OCI-LY1 (cell line): ENCODE measurements around the gene HERPUD1.

Experiments
- H2AFZ ChIP-seq: fragments of 200-600 bp; sonication (generic), shearing (Covaris generic); 2 replicates; pipeline ENCODE4 v1.6.0; 2014; ENCODE audit warnings: antibody characterized with exemption, mild to moderate bottlenecking, low read length
- H3F3A ChIP-seq: fragments of 200-600 bp; sonication (generic), shearing (Covaris generic); 2 replicates; pipeline ENCODE4 v1.6.0; 2014; ENCODE audit warnings: mild to moderate bottlenecking, antibody characterized with exemption, low read length, moderate library complexity; ENCODE audit not compliant: insufficient read depth
- H3K27ac ChIP-seq: fragments of 200-600 bp; sonication (generic); 2 replicates; pipeline ENCODE4 v1.5.1; 2014; ENCODE audit warnings: low read length, mixed run types, mild to moderate bottlenecking, low read depth; ENCODE audit not compliant: poor library complexity, severe bottlenecking
- H3K27me3 ChIP-seq: fragments of 200-600 bp; sonication (generic); 2 replicates; pipeline ENCODE4 v1.6.0; 2014; ENCODE audit warnings: antibody characterized with exemption, mild to moderate bottlenecking, low read length, moderate library complexity; ENCODE audit not compliant: insufficient read depth
- H3K36me3 ChIP-seq: fragments of 200-600 bp; sonication (generic); 2 replicates; pipeline ENCODE4 v1.6.1; 2014; ENCODE audit warnings: mild to moderate bottlenecking, antibody characterized with exemption, low read length, moderate library complexity, mixed read lengths; ENCODE audit not compliant: insufficient read depth
- H3K4me1 ChIP-seq: fragments of 200-600 bp; sonication (generic); 2 replicates; pipeline ENCODE4 v1.5.1; 2014; ENCODE audit warnings: mild to moderate bottlenecking, low read length, moderate library complexity; ENCODE audit not compliant: insufficient read depth, severe bottlenecking
- H3K4me2 ChIP-seq: fragments of 200-600 bp; sonication (generic), shearing (Covaris generic); 2 replicates; pipeline ENCODE4 v1.6.1; 2014; ENCODE audit warnings: low read length
- H3K4me3 ChIP-seq: fragments of 200-600 bp; sonication (generic); 2 replicates; pipeline ENCODE4 v1.5.1; 2014; ENCODE audit warnings: low read length, low read depth, mild to moderate bottlenecking, mixed read lengths; ENCODE audit not compliant: poor library complexity, severe bottlenecking
- H3K79me2 ChIP-seq: fragments of 200-600 bp; shearing (Covaris generic); 2 replicates; pipeline ENCODE4 v1.6.1; 2016; ENCODE audit warnings: mixed run types, low read length, mixed read lengths; ENCODE audit not compliant: insufficient read depth
- H3K9ac ChIP-seq: fragments of 200-600 bp; sonication (generic), shearing (Covaris generic); 2 replicates; pipeline ENCODE4 v1.6.1; 2014; ENCODE audit warnings: mild to moderate bottlenecking, low read length, mixed read lengths
- H3K9me2 ChIP-seq: fragments of 200-600 bp; sonication (generic), shearing (Covaris generic); 2 replicates; pipeline ENCODE4 v1.6.1; 2014; ENCODE audit warnings: low read depth, mild to moderate bottlenecking, low read length, mixed read lengths
- H3K9me3 ChIP-seq: fragments of 200-600 bp; shearing (Covaris generic); 2 replicates; pipeline ENCODE4 v1.6.1; 2014; ENCODE audit warnings: low read length, mixed read lengths
- H4K20me1 ChIP-seq: fragments of 200-600 bp; sonication (generic), shearing (Covaris generic); 2 replicates; pipeline ENCODE4 v1.6.0; 2016; ENCODE audit warnings: mild to moderate bottlenecking, low read length; ENCODE audit not compliant: insufficient read depth
- CTCF ChIP-seq: fragments of 200-600 bp; sonication (generic), shearing (Covaris generic); IDR thresholded peaks from 2 replicates; pipeline ENCODE4 v1.5.1; 2017; ENCODE audit warnings: mild to moderate bottlenecking, antibody characterized with exemption, low read length, moderate library complexity, mixed read lengths
- EZH2 ChIP-seq: fragments of 200-600 bp; sonication (generic), shearing (Covaris generic); IDR thresholded peaks from 2 replicates; pipeline ENCODE4 v1.8.0; 2017; ENCODE audit warnings: borderline replicate concordance, mixed run types, mild to moderate bottlenecking, antibody characterized with exemption, low read length, moderate library complexity, mixed read lengths

Gene HERPUD1

DNA sequence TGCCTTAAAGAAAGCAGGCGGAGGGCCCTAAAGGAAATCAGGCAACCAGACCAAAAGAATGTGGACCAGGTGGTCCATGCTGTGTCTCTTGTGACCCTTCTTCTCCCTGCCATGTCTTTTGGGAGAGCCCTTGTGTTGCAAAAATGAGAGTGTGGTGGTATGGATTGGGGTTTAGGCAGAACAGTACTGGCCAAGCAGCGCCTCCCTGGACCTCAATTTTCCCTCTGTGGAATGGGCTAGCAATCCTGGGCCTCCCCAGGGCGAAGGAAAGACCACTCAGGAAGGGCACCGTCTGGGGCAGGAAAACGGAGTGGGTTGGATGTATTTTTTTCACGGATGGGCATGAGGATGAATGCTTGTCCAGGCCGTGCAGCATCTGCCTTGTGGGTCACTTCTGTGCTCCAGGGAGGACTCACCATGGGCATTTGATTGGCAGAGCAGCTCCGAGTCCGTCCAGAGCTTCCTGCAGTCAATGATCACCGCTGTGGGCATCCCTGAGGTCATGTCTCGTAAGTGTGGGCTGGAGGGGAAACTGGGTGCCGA is 49.9 kb downstream of the HERPUD1 start:
- H3F3A ChIP-seq: no peaks in the 10 kb centered on the region
- no peaks in the 10 kb centered on the region for H3K36me3 ChIP-seq
- TF ChIP-seq CTCF (no peak), EZH2 (no peak)
- no peaks in the 10 kb centered on the region for H3K9me2 ChIP-seq
- no peak overlapping the region for H3K27ac ChIP-seq
- no peaks in the 10 kb centered on the region for H3K9me3 ChIP-seq
- no peak overlapping the region for H2AFZ ChIP-seq
- no peaks in the 10 kb centered on the region for H3K79me2 ChIP-seq
- no peaks in the 10 kb centered on the region for H4K20me1 ChIP-seq
- no peak overlapping the region for H3K4me3 ChIP-seq
- no peak overlapping the region for H3K9ac ChIP-seq
- no peak overlapping the region for H3K4me2 ChIP-seq
- H3K27me3 ChIP-seq: no peaks in the 10 kb centered on the region; the same call in 1 of the 2 replicates
- no peaks in the 10 kb centered on the region for H3K4me1 ChIP-seq

DNA sequence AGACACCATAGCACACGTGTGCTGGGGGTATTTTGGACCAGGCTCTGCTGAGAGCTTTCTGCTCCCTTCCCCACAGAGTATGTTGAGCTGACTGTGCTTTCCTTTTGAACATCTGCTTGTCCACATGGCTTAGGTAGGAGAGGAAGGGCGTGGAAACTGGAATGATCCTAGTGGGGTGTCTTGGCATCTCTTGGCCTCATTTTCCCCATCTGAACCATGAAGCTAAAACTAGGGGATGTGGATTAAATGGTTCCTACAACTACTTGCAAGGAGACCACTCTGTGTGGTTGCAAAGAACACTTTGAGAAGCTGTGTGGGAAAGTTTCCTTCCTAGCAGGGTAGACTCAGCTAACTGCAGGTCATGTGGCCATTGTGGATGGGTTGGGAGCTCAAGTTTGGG is 50.8 kb downstream of the HERPUD1 start:
- no peak overlapping the region for H3K4me2 ChIP-seq
- no peaks in the 10 kb centered on the region for H3K9me2 ChIP-seq
- H3K4me3 ChIP-seq: no peak overlapping the region
- no peaks in the 10 kb centered on the region for H3K36me3 ChIP-seq
- no peaks in the 10 kb centered on the region for H3K79me2 ChIP-seq
- H3K9ac ChIP-seq: no peak overlapping the region
- H3F3A ChIP-seq: no peaks in the 10 kb centered on the region
- no peak overlapping the region for H3K27ac ChIP-seq
- no peaks in the 10 kb centered on the region for H3K4me1 ChIP-seq
- no peaks in the 10 kb centered on the region for H3K27me3 ChIP-seq
- H4K20me1 ChIP-seq: no peaks in the 10 kb centered on the region
- H2AFZ ChIP-seq: no peak overlapping the region
- no peaks in the 10 kb centered on the region for H3K9me3 ChIP-seq
- TF ChIP-seq EZH2 (no peak), CTCF (no peak)

- Histone ChIP-seq H3K4me1 (no peaks in the 10 kb centered on the region), H4K20me1 (no peaks in the 10 kb centered on the region), H2AFZ (no peak overlapping the region), H3K9me2 (no peaks in the 10 kb centered on the region), H3K9ac (no peak overlapping the region), H3K79me2 (no peaks in the 10 kb centered on the region), H3K9me3 (no peaks in the 10 kb centered on the region), H3K27ac (no peak overlapping the region), H3F3A (no peaks in the 10 kb centered on the region), H3K4me3 (no peak overlapping the region), H3K36me3 (no peaks in the 10 kb centered on the region), H3K27me3 (no peaks in the 10 kb centered on the region), H3K4me2 (no peak overlapping the region)
- no peak for TF ChIP-seq CTCF
- no peak for TF ChIP-seq EZH2
These were observed 51.3 kb downstream of the HERPUD1 start for GRCh38 chr16:56983211-56983751.
